GM12891 (cell line): ENCODE measurements around the gene VWA5B2.

ENCODE experiments used
- POLR2A ChIP-seq: IDR thresholded peaks from 2 replicates; pipeline ENCODE4 v1.6.1; 2011; ENCODE audit warnings: low read depth, low read length, control low read depth
- TAF1 ChIP-seq: IDR thresholded peaks from 2 replicates; pipeline ENCODE4 v1.6.1; 2011; ENCODE audit warnings: low read depth, low read length, control low read depth

- TF ChIP-seq TAF1, result no peak
- TF ChIP-seq POLR2A, result no peak
These were observed 5.4 kb downstream of the VWA5B2 start for GRCh38 chr3:184234671-184235380.
